Keratinocyte (primary cell): ENCODE results near the gene CMYA5. TPM values are rescaled to one million over a fixed set of nuclear protein-coding genes. Genes with fewer than 3 reads are reported as not detected.

Experiments
- DNase-seq: peaks from one replicate; pipeline ENCODE4 v3.0.0-alpha.2; 2011; ENCODE audit warnings: low read depth, missing footprints, low spot score
- FAIRE-seq: peaks from 2 replicates; lab custom pipeline; 2011; peaks lifted over from hg19 to GRCh38; lab: Jason Lieb, UNC
- H2AFZ ChIP-seq: 2 replicates; pipeline ENCODE4 v1.6.0; 2012; ENCODE audit warnings: low read length, control low read depth, inconsistent platforms; ENCODE audit not compliant: control insufficient read depth
- H3K27ac ChIP-seq: 2 replicates; pipeline ENCODE4 v1.5.1; 2011; ENCODE audit warnings: low read length; ENCODE audit not compliant: control insufficient read depth, insufficient read depth
- H3K27me3 ChIP-seq: 3 replicates; pipeline ENCODE4 v1.6.0; 2011; ENCODE audit warnings: low read length; ENCODE audit not compliant: control insufficient read depth, insufficient read depth; ENCODE audit errors: extremely low read depth
- H3K36me3 ChIP-seq, 2 experiments: 2 replicates in 1 of 2; 3 replicates in 1 of 2; pipeline ENCODE4 v1.5.1; 2011; ENCODE audit warnings: low read length in 2 of 2, mild to moderate bottlenecking in 1 of 2; ENCODE audit not compliant: control insufficient read depth in 2 of 2, insufficient read depth in 2 of 2; ENCODE audit errors: extremely low read depth in 1 of 2
- H3K4me1 ChIP-seq: 3 replicates; pipeline ENCODE4 v1.5.1; 2011; ENCODE audit warnings: low read length; ENCODE audit not compliant: control insufficient read depth, insufficient read depth; ENCODE audit errors: extremely low read depth
- H3K4me2 ChIP-seq: 3 replicates; pipeline ENCODE4 v1.6.0; 2011; ENCODE audit warnings: low read depth, low read length; ENCODE audit not compliant: control insufficient read depth, insufficient read depth; ENCODE audit errors: extremely low read depth
- H3K4me3 ChIP-seq, 3 experiments: fragments of 200-600 bp in 1 of 3; sonication (generic) in 1 of 3; 2 replicates in 2 of 3; 3 replicates in 1 of 3; pipeline ENCODE4 v1.5.1; 2011 to 2016; ENCODE audit warnings: low read length in 3 of 3, mild to moderate bottlenecking in 3 of 3, control low read depth in 2 of 3, inconsistent platforms in 1 of 3, low read depth in 1 of 3, mixed read lengths in 1 of 3, mixed run types in 1 of 3, moderate library complexity in 1 of 3; ENCODE audit not compliant: control insufficient read depth in 2 of 3, insufficient read depth in 2 of 3; ENCODE audit errors: extremely low read depth in 1 of 3
- H3K79me2 ChIP-seq: 2 replicates; pipeline ENCODE4 v1.6.0; 2012; ENCODE audit warnings: low read length; ENCODE audit not compliant: control insufficient read depth, insufficient read depth
- H3K9ac ChIP-seq: 3 replicates; pipeline ENCODE4 v1.6.0; 2011; ENCODE audit warnings: low read length; ENCODE audit not compliant: control insufficient read depth, insufficient read depth; ENCODE audit errors: extremely low read depth
- H3K9me1 ChIP-seq: 3 replicates; pipeline ENCODE4 v1.6.0; 2011; ENCODE audit warnings: low read length; ENCODE audit not compliant: control insufficient read depth, insufficient read depth; ENCODE audit errors: extremely low read depth
- H3K9me3 ChIP-seq: 2 replicates; pipeline ENCODE4 v1.5.1; 2012; ENCODE audit warnings: low read depth, low read length; ENCODE audit not compliant: control insufficient read depth
- H4K20me1 ChIP-seq: 3 replicates; pipeline ENCODE4 v1.6.0; 2011; ENCODE audit warnings: low read length; ENCODE audit not compliant: control insufficient read depth, insufficient read depth; ENCODE audit errors: extremely low read depth
- CTCF ChIP-seq, 3 experiments: IDR thresholded peaks in 1 of 3; conservative IDR thresholded peaks in 1 of 3; optimal IDR thresholded peaks in 1 of 3; 2 replicates in 2 of 3; 3 replicates in 1 of 3; pipeline versions ENCODE3 to v1.5.1; 2011; ENCODE audit warnings: low read length in 3 of 3, mild to moderate bottlenecking in 3 of 3, moderate library complexity in 2 of 3, control low read depth in 1 of 3, inconsistent platforms in 1 of 3; ENCODE audit not compliant: insufficient read depth in 2 of 3; ENCODE audit errors: extremely low read depth in 1 of 3
- EZH2 ChIP-seq: IDR thresholded peaks from one replicate; pipeline ENCODE4 v1.6.1; 2012; ENCODE audit warnings: inconsistent platforms, mild to moderate bottlenecking, low read length, moderate library complexity
- dilution Hi-C: fragments of 300-500 bp; cut with MboI; formaldehyde crosslinking; loops from one replicate; pipeline ENCODE4 v1.7.0; 2020; ENCODE audit warnings: low sequenced_read_pairs; ENCODE audit not compliant: extremely low pct_ligation_motif_present
- polyA plus RNA-seq, 5 experiments: library from polyadenylated mRNA; depleted of rRNA in 3 of 5; stranded (reverse) in 3 of 5; stranded (forward) in 1 of 5; unstranded in 1 of 5; fragments of >200 nt; gene quantifications; 1 replicate in 1 of 5; 2 replicates in 3 of 5; 3 replicates in 1 of 5; pipeline versions ENCODE4 v1.2.1 to v1.2.3, GENCODE V29; 2011 to 2012; ENCODE audit warnings: missing spikeins in 2 of 5, low read depth in 1 of 5, low replicate concordance in 1 of 5

The CMYA5 gene
- polyA plus RNA-seq, 1 donor (not counting 4 experiments of a cell fraction or from before 2014, with no cell fraction given), result 0.25 TPM

GRCh38 chr5:79803007-79803406 lies 113.4 kb downstream of the CMYA5 start:
- no peak for FAIRE-seq

GRCh38 chr5:79806741-79807140 lies 117.1 kb downstream of the CMYA5 start:
- FAIRE-seq (no peak), DNase-seq (no peak)
- dilution Hi-C loops, result no loop called here
- no peak for TF ChIP-seq CTCF (optimal IDR thresholded peaks at IDR 0.05 in 1 of 3, IDR thresholded peaks at IDR 0.05 in 1 of 3, conservative IDR thresholded peaks at IDR 0.05 in 1 of 3; ENCODE audit: extremely low read depth in 1 of 3, insufficient read depth in 2 of 3, low read length in 3 of 3)
- TF ChIP-seq EZH2, result no peak
- no peak overlapping the region for H3K4me2 ChIP-seq
- H3K79me2 ChIP-seq, result no peaks in the 10 kb centered on the region
- H3K9me1 ChIP-seq, result no peaks in the 10 kb centered on the region
- no peaks in the 10 kb centered on the region for H3K4me1 ChIP-seq
- no peak overlapping the region for H3K4me3 ChIP-seq
- no peaks in the 10 kb centered on the region for H3K27me3 ChIP-seq
- H3K27ac ChIP-seq, result no peak overlapping the region
- H3K36me3 ChIP-seq, result no peaks in the 10 kb centered on the region
- no peak overlapping the region for H2AFZ ChIP-seq
- H3K9me3 ChIP-seq, result no peaks in the 10 kb centered on the region
- H3K9ac ChIP-seq, result no peak overlapping the region
- H4K20me1 ChIP-seq, result no peaks in the 10 kb centered on the region

More at GRCh38 chr5:79803007-79803406, 113.4 kb downstream of the CMYA5 start:
- Histone ChIP-seq H3K4me2 (no peak overlapping the region), H3K79me2 (no peaks in the 10 kb centered on the region), H3K36me3 (no peaks in the 10 kb centered on the region), H3K9me1 (no peaks in the 10 kb centered on the region), H3K9me3 (no peaks in the 10 kb centered on the region), H3K27me3 (peaks cover 2% of the 10 kb centered on the region), H3K9ac (no peak overlapping the region), H3K4me3 (no peak overlapping the region), H4K20me1 (no peaks in the 10 kb centered on the region), H3K4me1 (no peaks in the 10 kb centered on the region), H2AFZ (no peak overlapping the region), H3K27ac (no peak overlapping the region)
- DNase-seq, result no peak
- TF ChIP-seq CTCF (optimal IDR thresholded peaks at IDR 0.05 in 1 of 3, IDR thresholded peaks at IDR 0.05 in 1 of 3, conservative IDR thresholded peaks at IDR 0.05 in 1 of 3; ENCODE audit: extremely low read depth in 1 of 3, insufficient read depth in 2 of 3, low read length in 3 of 3) (no peak), EZH2 (no peak)
- dilution Hi-C loops, result no loop called here
